Endothelial cell of umbilical vein (primary cell): ENCODE measurements around the gene PCDHGA8. TPM values are rescaled to one million over a fixed set of nuclear protein-coding genes. Genes with fewer than 3 reads are reported as not detected.
A peak's percentile ranks its signal among the peaks of the same experiment; 100 is the strongest.
"Not testable (repeated sequence)": the region's sequence is repeated elsewhere in the genome, so short reads cannot be mapped to it uniquely, and the experiment has no call there.

Experiments used
- BruUV-seq: library from RNA; stranded (reverse); fragments of 400-500 nt; replicated peaks from 2 replicates; lab custom pipeline; 2021; lab: Mats Ljungman, UMichigan
- CTCF ChIA-PET: fragments of 300-600, 350-600 bp; sonication (Branson Sonifier 250); formaldehyde crosslinking; loops from one replicate; lab custom pipeline; 2021; ENCODE audit warnings: antibody characterized with exemption, inconsistent platforms; lab: Charles Lee
- POLR2A ChIA-PET: fragments of 300-600, 350-600 bp; sonication (Branson Sonifier 250); formaldehyde crosslinking; loops from one replicate; lab custom pipeline; 2021; ENCODE audit warnings: antibody characterized with exemption, inconsistent platforms; lab: Charles Lee
- DNase-seq: peaks from one replicate; pipeline ENCODE4 v3.0.0-alpha.2; 2011; ENCODE audit warnings: low read depth, low spot score
- FAIRE-seq: peaks from 2 replicates; lab custom pipeline; 2011; peaks lifted over from hg19 to GRCh38; lab: Jason Lieb, UNC
- H2AFZ ChIP-seq: 2 replicates; pipeline ENCODE4 v1.6.0; 2012; ENCODE audit warnings: low read depth, low read length, control low read depth, inconsistent platforms
- H3K27ac ChIP-seq: 2 replicates; pipeline ENCODE4 v1.5.1; 2011; ENCODE audit warnings: low read depth, mild to moderate bottlenecking, control low read depth, low read length, moderate library complexity; ENCODE audit not compliant: insufficient read depth
- H3K27me3 ChIP-seq, 2 experiments: 2 replicates each; pipeline versions ENCODE4 v1.6.0 to v1.6.1; 2011; ENCODE audit warnings: low read length in 2 of 2, mixed read lengths in 1 of 2; ENCODE audit not compliant: control insufficient read depth in 2 of 2, insufficient read depth in 2 of 2
- H3K36me3 ChIP-seq, 2 experiments: 2 replicates in 1 of 2; 3 replicates in 1 of 2; pipeline ENCODE4 v1.5.1; 2011; ENCODE audit warnings: low read length in 2 of 2, mild to moderate bottlenecking in 1 of 2, moderate library complexity in 1 of 2; ENCODE audit not compliant: control insufficient read depth in 2 of 2, insufficient read depth in 2 of 2; ENCODE audit errors: extremely low read depth in 1 of 2
- H3K4me1 ChIP-seq: 3 replicates; pipeline ENCODE4 v1.5.1; 2011; ENCODE audit warnings: mild to moderate bottlenecking, low read length; ENCODE audit not compliant: control insufficient read depth, insufficient read depth; ENCODE audit errors: extremely low read depth
- H3K4me2 ChIP-seq: 2 replicates; pipeline ENCODE4 v1.6.1; 2011; ENCODE audit warnings: low read length, control low read depth, mixed read lengths; ENCODE audit not compliant: insufficient read depth
- H3K4me3 ChIP-seq, 3 experiments: fragments of 200-600 bp in 1 of 3; sonication (generic), shearing (Covaris generic) in 1 of 3; replicated peaks in 1 of 3; 2 replicates each; pipeline ENCODE4 v1.5.1; 2011 to 2016; ENCODE audit warnings: control low read depth in 3 of 3, low read length in 3 of 3, mild to moderate bottlenecking in 2 of 3, inconsistent platforms in 1 of 3, low read depth in 1 of 3, moderate library complexity in 1 of 3; ENCODE audit not compliant: insufficient read depth in 1 of 3
- H3K79me2 ChIP-seq: 2 replicates; pipeline ENCODE4 v1.6.0; 2012; ENCODE audit warnings: low read length, inconsistent platforms; ENCODE audit not compliant: control insufficient read depth, insufficient read depth
- H3K9ac ChIP-seq: replicated peaks from 2 replicates; pipeline ENCODE3; 2011; ENCODE audit warnings: low read length, control low read depth; ENCODE audit not compliant: insufficient read depth; ENCODE audit errors: extremely low read depth
- H3K9me1 ChIP-seq: replicated peaks from 3 replicates; pipeline ENCODE4 v1.6.0; 2011; ENCODE audit warnings: mild to moderate bottlenecking, low read length; ENCODE audit not compliant: control insufficient read depth, insufficient read depth; ENCODE audit errors: extremely low read depth
- H3K9me3 ChIP-seq: replicated peaks from 2 replicates; pipeline ENCODE4 v1.5.1; 2012; ENCODE audit warnings: low read length, inconsistent platforms; ENCODE audit not compliant: control insufficient read depth, insufficient read depth
- H4K20me1 ChIP-seq: replicated peaks from 2 replicates; pipeline ENCODE3; 2011; ENCODE audit warnings: mild to moderate bottlenecking, low read length; ENCODE audit not compliant: control insufficient read depth, insufficient read depth; ENCODE audit errors: extremely low read depth
- dilution Hi-C: fragments of 300-500 bp; cut with MboI; formaldehyde crosslinking; loops from one replicate; pipeline ENCODE4 v1.15.0; 2019; ENCODE audit warnings: low sequenced_read_pairs; ENCODE audit not compliant: extremely low pct_ligation_motif_present
- intact Hi-C: fragments of 100-400 bp; cut with micrococcal nuclease; formaldehyde crosslinking; loops from one replicate; pipeline ENCODE4 v1.10.0; 2022
- polyA plus RNA-seq, 4 experiments: library from polyadenylated mRNA; depleted of rRNA in 3 of 4; stranded (reverse) in 3 of 4; unstranded in 1 of 4; fragments of >200 nt; gene quantifications; 2 replicates each; pipeline versions ENCODE4 v1.2.1 to v1.2.3, GENCODE V29; 2011 to 2012; ENCODE audit warnings: missing spikeins in 1 of 4
- total RNA-seq: library from RNA; stranded (reverse); gene quantifications from 2 replicates; pipeline ENCODE4 v1.2.3, GENCODE V29; 2021
- TF ChIP-seq, protein P1 (sequence below), 2 donors: IDR thresholded peaks; 1 replicate in 1 of 2; 2 replicates in 1 of 2; pipeline ENCODE4 v1.5.1; 2011; ENCODE audit warnings: low read length in 2 of 2, mild to moderate bottlenecking in 2 of 2, moderate library complexity in 2 of 2, control low read depth in 1 of 2, inconsistent platforms in 1 of 2, low read depth in 1 of 2; ENCODE audit not compliant: insufficient read depth in 1 of 2; ENCODE audit errors: extremely low read depth in 1 of 2

The PCDHGA8 gene
- total and polyA plus RNA-seq, 2 donors (not counting 3 experiments of a cell fraction or from before 2014, with no cell fraction given), result 0.44 to 0.95 TPM

GRCh38 chr5:141417494-141418172 is 25.2 kb downstream of the PCDHGA8 start, which contains the start of gene PCDHGB7:
Gene PCDHGB7, plus strand, starts transcription at chr5:141417677. Its CDS starts 183 bp downstream, at chr5:141417860.
- H3K27ac ChIP-seq, H3K9me1 ChIP-seq, H3K9ac ChIP-seq, H4K20me1 ChIP-seq, H3K79me2 ChIP-seq, H3K9me3 ChIP-seq, H3K36me3 ChIP-seq, dilution Hi-C loops: not testable (repeated sequence)
- Histone ChIP-seq H2AFZ (peak within 1 kb of the TSS; percentile 64), H3K4me1 (peaks cover 19% of the 10 kb centered on the region), H3K27me3 (peaks cover 50 to 85% of the 10 kb centered on the region in 2 experiments), H3K4me3 (peak within 1 kb of the TSS; percentile 35 to 52 (median 42)), H3K4me2 (peak within 1 kb of the TSS; percentile 71)
- ChIA-PET POLR2A (interaction anchor here (0.6 to 1.2 kb wide), 2 partner anchors 140 to 146 kb away, joined by 3 to 4 read pairs; no protein-coding TSS in a partner anchor), CTCF (interaction anchor here (0.6 to 11.3 kb wide), 35 partner anchors 9 to 204 kb away, joined by 3 to 335 read pairs (median 4); partner anchors contain the start of genes PCDHB13, PCDHB14, PCDHGA12 and PCDHGA3)
- FAIRE-seq, result peak; percentile 87
- TF ChIP-seq, protein P1, sequence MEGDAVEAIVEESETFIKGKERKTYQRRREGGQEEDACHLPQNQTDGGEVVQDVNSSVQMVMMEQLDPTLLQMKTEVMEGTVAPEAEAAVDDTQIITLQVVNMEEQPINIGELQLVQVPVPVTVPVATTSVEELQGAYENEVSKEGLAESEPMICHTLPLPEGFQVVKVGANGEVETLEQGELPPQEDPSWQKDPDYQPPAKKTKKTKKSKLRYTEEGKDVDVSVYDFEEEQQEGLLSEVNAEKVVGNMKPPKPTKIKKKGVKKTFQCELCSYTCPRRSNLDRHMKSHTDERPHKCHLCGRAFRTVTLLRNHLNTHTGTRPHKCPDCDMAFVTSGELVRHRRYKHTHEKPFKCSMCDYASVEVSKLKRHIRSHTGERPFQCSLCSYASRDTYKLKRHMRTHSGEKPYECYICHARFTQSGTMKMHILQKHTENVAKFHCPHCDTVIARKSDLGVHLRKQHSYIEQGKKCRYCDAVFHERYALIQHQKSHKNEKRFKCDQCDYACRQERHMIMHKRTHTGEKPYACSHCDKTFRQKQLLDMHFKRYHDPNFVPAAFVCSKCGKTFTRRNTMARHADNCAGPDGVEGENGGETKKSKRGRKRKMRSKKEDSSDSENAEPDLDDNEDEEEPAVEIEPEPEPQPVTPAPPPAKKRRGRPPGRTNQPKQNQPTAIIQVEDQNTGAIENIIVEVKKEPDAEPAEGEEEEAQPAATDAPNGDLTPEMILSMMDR (IDR thresholded peaks at IDR 0.05; ENCODE audit: extremely low read depth in 1 of 2, insufficient read depth in 1 of 2, low read depth in 1 of 2, low read length in 2 of 2), result peak; percentile 77 to 80
- intact Hi-C loops, result loop anchor here (1.0 kb wide), 3 partner anchors 107 to 202 kb away; no protein-coding TSS in a partner anchor
- peak; percentile 83 for DNase-seq
- BruUV-seq, result TSS peak; percentile 12
